ENCODE results near the gene ARMC2. TPM values are rescaled to one million over a fixed set of nuclear protein-coding genes. Genes with fewer than 3 reads are reported as not detected.

The ARMC2 gene
- polyA plus RNA-seq, 3 donors = 1.7 to 7.4 (median 3.5) TPM

DNA sequence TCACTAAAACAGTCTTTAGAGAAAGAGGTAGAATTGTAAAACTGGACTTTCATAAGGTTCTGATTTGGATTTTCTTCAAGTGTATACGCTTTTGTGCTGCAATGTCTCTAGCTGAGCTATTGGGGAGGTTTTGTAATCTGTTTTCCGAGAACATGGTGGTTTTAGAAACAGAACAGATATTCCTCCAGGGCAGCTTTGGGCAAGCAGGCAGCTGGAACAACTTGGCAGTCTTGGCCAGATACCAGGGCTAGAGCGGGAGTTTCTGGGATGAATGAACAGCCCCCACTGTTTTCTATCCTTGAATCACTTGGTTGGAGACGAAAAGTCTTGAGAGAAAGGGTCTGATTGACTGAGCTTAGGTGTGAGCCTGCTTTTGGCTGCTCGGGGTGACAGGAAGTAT is 17.1 kb upstream of the ARMC2 start:
- DNase-seq = no peak
- Mint-ChIP-seq H3K9me3 (peaks cover 2 to 17% (median 10%) of the 10 kb centered on the region in 7 donors), H3K36me3 (peaks cover 0 to 1% of the 10 kb centered on the region in 2 donors), H3K4me3 (no peak overlapping the region), H3K4me1 (peaks cover 4% of the 10 kb centered on the region), H3K27me3 (ENCODE audit: low read depth in 3 of 3) (peaks cover 4 to 11% (median 8%) of the 10 kb centered on the region in 3 donors), H3K27ac (no peak overlapping the region)
- no peaks in the 10 kb centered on the region for H3K36me3 ChIP-seq (replicated peaks in 1 of 2; ENCODE audit: control insufficient read depth in 1 of 2, insufficient read depth in 2 of 2, low read length in 2 of 2)
- H4K20me1 ChIP-seq (ENCODE audit: insufficient read depth, low read length) = no peaks in the 10 kb centered on the region
- no peak overlapping the region for H3K9ac ChIP-seq (ENCODE audit: insufficient read depth, low read length, poor library complexity, severe bottlenecking)
- intact Hi-C loops (cut with micrococcal nuclease) = loop anchor here in 1 of 2 donors (5.0 kb wide), 1 partner anchor 49 kb away; no protein-coding TSS in a partner anchor
- no peak overlapping the region for H3K4me3 ChIP-seq (replicated peaks in 1 of 3; ENCODE audit: low read depth in 2 of 3, low read length in 3 of 3)
- H3K79me2 ChIP-seq (ENCODE audit: insufficient read depth, low read length) = no peaks in the 10 kb centered on the region
- H3K4me2 ChIP-seq (replicated peaks; ENCODE audit: extremely low read depth, low read length, poor library complexity, severe bottlenecking) = no peak overlapping the region
- no peak overlapping the region for H2AFZ ChIP-seq (ENCODE audit: insufficient read depth, low read depth, low read length, poor library complexity, severe bottlenecking)
- no peaks in the 10 kb centered on the region for H3K4me1 ChIP-seq (ENCODE audit: control insufficient read depth in 1 of 2, insufficient read depth in 2 of 2, low read length in 2 of 2)
- no peaks in the 10 kb centered on the region for H3K27me3 ChIP-seq (ENCODE audit: control insufficient read depth in 2 of 2, insufficient read depth in 2 of 2, low read length in 2 of 2)
- H3K9me3 ChIP-seq (replicated peaks in 1 of 2; ENCODE audit: control insufficient read depth in 1 of 2, insufficient read depth in 1 of 2, low read length in 2 of 2) = peaks cover 0 to 6% of the 10 kb centered on the region in 2 donors
- no peak for TF ChIP-seq CTCF (IDR thresholded peaks at IDR 0.05)
- 83% methylated on average over 1 of the region's 5 CpGs for WGBS (ENCODE audit: insufficient coverage)
- no peak overlapping the region for H3K27ac ChIP-seq (ENCODE audit: low read depth in 1 of 2, low read length in 2 of 2)

GRCh38 chr6:108832738-108833137 is 15.5 kb upstream of the ARMC2 start:
- Histone ChIP-seq H3K9me3 (replicated peaks in 1 of 2; ENCODE audit: control insufficient read depth in 1 of 2, insufficient read depth in 1 of 2, low read length in 2 of 2) (no peaks in the 10 kb centered on the region), H3K4me3 (replicated peaks in 1 of 3; ENCODE audit: low read depth in 2 of 3, low read length in 3 of 3) (no peak overlapping the region), H4K20me1 (ENCODE audit: insufficient read depth, low read length) (no peaks in the 10 kb centered on the region), H3K27me3 (ENCODE audit: control insufficient read depth in 2 of 2, insufficient read depth in 2 of 2, low read length in 2 of 2) (no peaks in the 10 kb centered on the region), H3K4me2 (replicated peaks; ENCODE audit: extremely low read depth, low read length, poor library complexity, severe bottlenecking) (no peak overlapping the region), H3K9ac (ENCODE audit: insufficient read depth, low read length, poor library complexity, severe bottlenecking) (no peak overlapping the region), H3K36me3 (replicated peaks in 1 of 2; ENCODE audit: control insufficient read depth in 1 of 2, insufficient read depth in 2 of 2, low read length in 2 of 2) (no peaks in the 10 kb centered on the region), H3K4me1 (ENCODE audit: control insufficient read depth in 1 of 2, insufficient read depth in 2 of 2, low read length in 2 of 2) (peaks cover 13 to 16% of the 10 kb centered on the region in 2 donors), H2AFZ (ENCODE audit: insufficient read depth, low read depth, low read length, poor library complexity, severe bottlenecking) (no peak overlapping the region), H3K27ac (ENCODE audit: low read depth in 1 of 2, low read length in 2 of 2) (no peak overlapping the region), H3K79me2 (ENCODE audit: insufficient read depth, low read length) (no peaks in the 10 kb centered on the region)
- DNase-seq = no peak
- intact Hi-C loops (cut with micrococcal nuclease) = loop anchor here in 1 of 2 donors (5.0 kb wide), 1 partner anchor 50 kb away; no protein-coding TSS in a partner anchor
- Mint-ChIP-seq H3K36me3 (peaks cover 0 to 1% of the 10 kb centered on the region in 2 donors), H3K27ac (no peak overlapping the region), H3K9me3 (peaks cover 0 to 6% (median 0%) of the 10 kb centered on the region in 7 donors), H3K4me3 (no peak overlapping the region), H3K4me1 (peaks cover 19% of the 10 kb centered on the region), H3K27me3 (ENCODE audit: low read depth in 3 of 3) (peaks cover 7 to 14% (median 8%) of the 10 kb centered on the region in 3 donors)
- TF ChIP-seq CTCF (IDR thresholded peaks at IDR 0.05) = no peak
- whole genome bisulfite sequencing (ENCODE audit: insufficient coverage) = 96% methylated on average over 4 of the region's 8 CpGs

All from CD14-positive monocyte (primary cell).